SK-N-SH treated with all-trans-retinoic acid at 6 μM for 48 hours (cell line): ENCODE data around the gene SLC22A17.

ENCODE experiments used
- ATAC-seq: fragments of 200-7000 bp; cut with Tn5 transposase; 3 replicates; pipeline ENCODE4 v1.9.1; 2020; ENCODE audit warnings: mild to moderate bottlenecking, moderate library complexity
- ARNTL ChIP-seq: fragments of 450-650 bp; formaldehyde crosslinking; IDR thresholded peaks from 2 replicates; pipeline ENCODE4 v1.5.0; 2020; ENCODE audit warnings: low read depth, mild to moderate bottlenecking, moderate library complexity, borderline replicate concordance
- CREB5 ChIP-seq: fragments of 250-450 bp; sonication (Bioruptor Pico); IDR thresholded peaks from 2 replicates; pipeline ENCODE4 v1.5.1; 2020; ENCODE audit warnings: low read depth, mild to moderate bottlenecking, moderate library complexity
- CSRNP3 ChIP-seq: fragments of 250-450 bp; sonication (Bioruptor Pico); IDR thresholded peaks from 2 replicates; pipeline ENCODE4 v1.5.1; 2021; ENCODE audit warnings: mild to moderate bottlenecking, moderate library complexity
- ESRRG ChIP-seq: fragments of 250-450 bp; sonication (Bioruptor Pico); IDR thresholded peaks from 2 replicates; pipeline ENCODE4 v1.6.1; 2021; ENCODE audit warnings: mild to moderate bottlenecking
- GLIS3 ChIP-seq: fragments of 250-450 bp; sonication (Bioruptor Pico); IDR thresholded peaks from 2 replicates; pipeline ENCODE4 v1.5.0; 2020; ENCODE audit warnings: mild to moderate bottlenecking, moderate library complexity
- ISL1 ChIP-seq: fragments of 250-450 bp; sonication (Bioruptor Pico); IDR thresholded peaks from 2 replicates; pipeline ENCODE4 v2.1.2; 2022; ENCODE audit warnings: mild to moderate bottlenecking, moderate library complexity
- OSR1 ChIP-seq: fragments of 250-450 bp; sonication (Bioruptor Pico); IDR thresholded peaks from 2 replicates; pipeline ENCODE4 v1.8.0; 2022; ENCODE audit warnings: moderate library complexity, mild to moderate bottlenecking, inconsistent platforms
- PATZ1 ChIP-seq: fragments of 250-450 bp; sonication (Bioruptor Pico); IDR thresholded peaks from 2 replicates; pipeline ENCODE4 v1.8.0; 2020; ENCODE audit warnings: mild to moderate bottlenecking, moderate library complexity, borderline replicate concordance
- POU6F1 ChIP-seq: fragments of 250-450 bp; sonication (Bioruptor Pico); IDR thresholded peaks from 2 replicates; pipeline ENCODE4 v1.8.0; 2021; ENCODE audit warnings: low read depth, mild to moderate bottlenecking, moderate library complexity, borderline replicate concordance
- PPARA ChIP-seq: fragments of 250-450 bp; sonication (Bioruptor Pico); IDR thresholded peaks from 2 replicates; pipeline ENCODE4 v1.5.0; 2020; ENCODE audit warnings: mild to moderate bottlenecking, borderline replicate concordance
- RARB ChIP-seq: fragments of 250-450 bp; sonication (Bioruptor Pico); IDR thresholded peaks from 2 replicates; pipeline ENCODE4 v1.8.0; 2021; ENCODE audit warnings: mild to moderate bottlenecking, moderate library complexity
- SNAI2 ChIP-seq: fragments of 250-450 bp; sonication (Bioruptor Pico); IDR thresholded peaks from 2 replicates; pipeline ENCODE4 v1.5.0; 2020; ENCODE audit warnings: mild to moderate bottlenecking, moderate library complexity
- TCF4 ChIP-seq: fragments of 250-450 bp; sonication (Bioruptor Pico); IDR thresholded peaks from 2 replicates; pipeline ENCODE4 v1.8.0; 2021; ENCODE audit warnings: mild to moderate bottlenecking, moderate library complexity, borderline replicate concordance
- TOX ChIP-seq: fragments of 250-450 bp; sonication (Bioruptor Pico); IDR thresholded peaks from 2 replicates; pipeline ENCODE4 v1.8.0; 2021; ENCODE audit warnings: mild to moderate bottlenecking, moderate library complexity, borderline replicate concordance
- TSHZ2 ChIP-seq: fragments of 250-450 bp; sonication (Bioruptor Pico); IDR thresholded peaks from 2 replicates; pipeline ENCODE4 v1.5.0; 2020; ENCODE audit warnings: mild to moderate bottlenecking, moderate library complexity
- ZC3H10 ChIP-seq: fragments of 250-450 bp; sonication (Bioruptor Pico); IDR thresholded peaks from 2 replicates; pipeline ENCODE4 v1.5.1; 2021; ENCODE audit warnings: mild to moderate bottlenecking, moderate library complexity
- ZFP3 ChIP-seq: fragments of 250-450 bp; sonication (Bioruptor Pico); IDR thresholded peaks from 2 replicates; pipeline ENCODE4 v1.5.0; 2020; ENCODE audit warnings: mild to moderate bottlenecking, moderate library complexity
- ZFP30 ChIP-seq: fragments of 450-650 bp; formaldehyde crosslinking; IDR thresholded peaks from 2 replicates; pipeline ENCODE4 v1.5.0; 2022; ENCODE audit warnings: mild to moderate bottlenecking, moderate library complexity
- ZNF565 ChIP-seq: fragments of 450-650 bp; formaldehyde crosslinking; conservative IDR thresholded peaks from 2 replicates; pipeline ENCODE4 v1.5.0; 2020; ENCODE audit warnings: low read depth, mild to moderate bottlenecking, moderate library complexity
- ZNF70 ChIP-seq: fragments of 450-650 bp; formaldehyde crosslinking; IDR thresholded peaks from 2 replicates; pipeline ENCODE4 v1.5.0; 2020; ENCODE audit warnings: mild to moderate bottlenecking, moderate library complexity
- ZNF8 ChIP-seq: fragments of 450-650 bp; formaldehyde crosslinking; IDR thresholded peaks from 2 replicates; pipeline ENCODE4 v1.5.0; 2020; ENCODE audit warnings: mild to moderate bottlenecking, moderate library complexity

The SLC22A17 gene

GRCh38 chr14:23361320-23361719, 8.6 kb upstream of the SLC22A17 start:
- TF ChIP-seq ARNTL, result no peak
- TF ChIP-seq RARB (CRISPR knock-in tag), result no peak
- no peak for TF ChIP-seq ZNF8 (CRISPR knock-in tag)
- no peak for TF ChIP-seq TSHZ2 (CRISPR knock-in tag)
- TF ChIP-seq ZNF70 (CRISPR knock-in tag), result no peak
- TF ChIP-seq CSRNP3, result no peak
- no peak for TF ChIP-seq ZC3H10 (CRISPR knock-in tag)
- TF ChIP-seq ZFP30 (CRISPR knock-in tag), result no peak
- no peak for TF ChIP-seq CREB5 (CRISPR knock-in tag)
- no peak for TF ChIP-seq SNAI2
- TF ChIP-seq ISL1 (CRISPR knock-in tag), result no peak
- no peak for TF ChIP-seq ESRRG (CRISPR knock-in tag)
- no peak for TF ChIP-seq POU6F1 (CRISPR knock-in tag)
- no peak for TF ChIP-seq OSR1 (CRISPR knock-in tag)
- TF ChIP-seq ZNF565 (CRISPR knock-in tag), result no peak
- no peak for TF ChIP-seq TOX (CRISPR knock-in tag)
- no peak for TF ChIP-seq ZFP3 (CRISPR knock-in tag)
- no peak for ATAC-seq

GRCh38 chr14:23360496-23360895, 7.8 kb upstream of the SLC22A17 start:
- TF ChIP-seq ZNF70 (CRISPR knock-in tag), result no peak
- TF ChIP-seq ISL1 (CRISPR knock-in tag), result no peak
- no peak for TF ChIP-seq ZFP3 (CRISPR knock-in tag)
- no peak for TF ChIP-seq CSRNP3
- TF ChIP-seq TOX (CRISPR knock-in tag), result no peak
- no peak for TF ChIP-seq PPARA (CRISPR knock-in tag)
- no peak for TF ChIP-seq TSHZ2 (CRISPR knock-in tag)
- TF ChIP-seq PATZ1 (CRISPR knock-in tag), result no peak
- no peak for TF ChIP-seq CREB5 (CRISPR knock-in tag)
- no peak for TF ChIP-seq ZC3H10 (CRISPR knock-in tag)
- TF ChIP-seq ZNF565 (CRISPR knock-in tag), result no peak
- TF ChIP-seq GLIS3 (CRISPR knock-in tag), result no peak
- TF ChIP-seq RARB (CRISPR knock-in tag), result no peak
- no peak for TF ChIP-seq ZNF8 (CRISPR knock-in tag)
- no peak for TF ChIP-seq ESRRG (CRISPR knock-in tag)
- no peak for TF ChIP-seq OSR1 (CRISPR knock-in tag)
- no peak for TF ChIP-seq TCF4 (CRISPR knock-in tag)
- TF ChIP-seq ARNTL, result no peak
- ATAC-seq, result no peak
